SH-SY5Y (cell line): ENCODE data around the gene MTHFSD.

Source experiments
- GATA2 ChIP-seq: IDR thresholded peaks from 2 replicates; pipeline ENCODE4 v1.6.1; 2011; ENCODE audit warnings: mild to moderate bottlenecking, low read depth, low read length
- GATA3 ChIP-seq: IDR thresholded peaks from 2 replicates; pipeline ENCODE4 v1.6.1; 2011; ENCODE audit warnings: low read depth, mild to moderate bottlenecking, low read length, moderate library complexity

DNA sequence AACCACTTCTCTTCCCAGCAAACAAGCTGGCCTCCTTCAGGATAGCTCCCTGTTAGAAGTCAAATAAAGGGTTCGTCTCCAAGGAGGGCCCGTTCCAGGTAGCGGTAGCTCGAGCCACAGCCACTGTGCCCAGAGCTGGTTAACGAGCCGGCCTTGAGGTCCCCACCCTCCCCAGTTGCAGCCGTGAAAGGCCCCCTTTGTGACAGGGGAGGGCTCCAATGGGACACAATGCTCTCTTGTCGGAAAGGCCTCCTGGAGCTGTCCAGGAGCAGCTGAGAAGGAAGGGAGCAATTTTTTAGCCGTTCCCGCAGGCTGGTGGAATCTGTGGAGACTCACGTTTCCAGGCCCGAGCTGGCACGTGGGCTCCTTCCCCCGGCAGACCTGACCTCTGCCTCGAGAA lies 74.6 kb downstream of the MTHFSD start:
- TF ChIP-seq GATA2: no peak
- TF ChIP-seq GATA3: no peak
